ENCODE measurements around the gene ALKBH5.

DNA sequence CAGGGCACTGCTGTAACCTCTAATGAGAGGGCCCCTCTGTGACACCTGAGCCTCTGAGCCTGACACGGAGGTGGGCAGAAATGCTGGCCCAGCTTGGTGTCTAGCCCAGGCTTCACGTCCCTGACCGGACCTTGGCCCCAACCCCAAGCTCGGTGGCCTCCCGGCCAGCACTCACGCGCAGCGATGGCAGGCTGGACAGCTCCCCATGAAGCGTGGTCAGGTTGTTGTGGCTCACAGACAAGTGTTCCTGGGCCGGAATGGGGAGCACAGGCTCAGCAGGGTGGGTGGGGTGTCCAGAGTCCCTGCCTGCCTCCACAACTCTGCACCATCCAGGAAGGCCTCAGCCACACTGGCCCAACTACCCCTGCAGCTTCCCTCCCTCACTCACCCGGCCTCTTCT is 72.7 kb downstream of the ALKBH5 start:
- TF ChIP-seq ZNF274 (IDR thresholded peaks at IDR 0.05; ENCODE audit: low read depth, low read length): no peak
- TF ChIP-seq EZH2 (IDR thresholded peaks at IDR 0.05): no peak
- TF ChIP-seq, protein P1, sequence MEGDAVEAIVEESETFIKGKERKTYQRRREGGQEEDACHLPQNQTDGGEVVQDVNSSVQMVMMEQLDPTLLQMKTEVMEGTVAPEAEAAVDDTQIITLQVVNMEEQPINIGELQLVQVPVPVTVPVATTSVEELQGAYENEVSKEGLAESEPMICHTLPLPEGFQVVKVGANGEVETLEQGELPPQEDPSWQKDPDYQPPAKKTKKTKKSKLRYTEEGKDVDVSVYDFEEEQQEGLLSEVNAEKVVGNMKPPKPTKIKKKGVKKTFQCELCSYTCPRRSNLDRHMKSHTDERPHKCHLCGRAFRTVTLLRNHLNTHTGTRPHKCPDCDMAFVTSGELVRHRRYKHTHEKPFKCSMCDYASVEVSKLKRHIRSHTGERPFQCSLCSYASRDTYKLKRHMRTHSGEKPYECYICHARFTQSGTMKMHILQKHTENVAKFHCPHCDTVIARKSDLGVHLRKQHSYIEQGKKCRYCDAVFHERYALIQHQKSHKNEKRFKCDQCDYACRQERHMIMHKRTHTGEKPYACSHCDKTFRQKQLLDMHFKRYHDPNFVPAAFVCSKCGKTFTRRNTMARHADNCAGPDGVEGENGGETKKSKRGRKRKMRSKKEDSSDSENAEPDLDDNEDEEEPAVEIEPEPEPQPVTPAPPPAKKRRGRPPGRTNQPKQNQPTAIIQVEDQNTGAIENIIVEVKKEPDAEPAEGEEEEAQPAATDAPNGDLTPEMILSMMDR (IDR thresholded peaks at IDR 0.05 in 2 of 3, conservative IDR thresholded peaks at IDR 0.05 in 1 of 3; ENCODE audit: borderline replicate concordance in 1 of 3, insufficient read depth in 1 of 3, low read depth in 2 of 3, low read length in 2 of 3): no peak
- no peak for TF ChIP-seq EZH2phosphoT487 (IDR thresholded peaks at IDR 0.05; ENCODE audit: borderline replicate concordance)
- no peak for TF ChIP-seq POLR2A (IDR thresholded peaks at IDR 0.05; ENCODE audit: borderline replicate concordance, extremely low read depth, insufficient read depth, insufficient read length)
- TF ChIP-seq POLR2AphosphoS5 (IDR thresholded peaks at IDR 0.05; ENCODE audit: low read depth, low read length): no peak
- TF ChIP-seq, protein P2, sequence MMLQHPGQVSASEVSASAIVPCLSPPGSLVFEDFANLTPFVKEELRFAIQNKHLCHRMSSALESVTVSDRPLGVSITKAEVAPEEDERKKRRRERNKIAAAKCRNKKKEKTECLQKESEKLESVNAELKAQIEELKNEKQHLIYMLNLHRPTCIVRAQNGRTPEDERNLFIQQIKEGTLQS (IDR thresholded peaks at IDR 0.05): no peak
- no peak for TF ChIP-seq EGR1 (IDR thresholded peaks at IDR 0.05; ENCODE audit: low read depth)
- TF ChIP-seq, protein P3, sequence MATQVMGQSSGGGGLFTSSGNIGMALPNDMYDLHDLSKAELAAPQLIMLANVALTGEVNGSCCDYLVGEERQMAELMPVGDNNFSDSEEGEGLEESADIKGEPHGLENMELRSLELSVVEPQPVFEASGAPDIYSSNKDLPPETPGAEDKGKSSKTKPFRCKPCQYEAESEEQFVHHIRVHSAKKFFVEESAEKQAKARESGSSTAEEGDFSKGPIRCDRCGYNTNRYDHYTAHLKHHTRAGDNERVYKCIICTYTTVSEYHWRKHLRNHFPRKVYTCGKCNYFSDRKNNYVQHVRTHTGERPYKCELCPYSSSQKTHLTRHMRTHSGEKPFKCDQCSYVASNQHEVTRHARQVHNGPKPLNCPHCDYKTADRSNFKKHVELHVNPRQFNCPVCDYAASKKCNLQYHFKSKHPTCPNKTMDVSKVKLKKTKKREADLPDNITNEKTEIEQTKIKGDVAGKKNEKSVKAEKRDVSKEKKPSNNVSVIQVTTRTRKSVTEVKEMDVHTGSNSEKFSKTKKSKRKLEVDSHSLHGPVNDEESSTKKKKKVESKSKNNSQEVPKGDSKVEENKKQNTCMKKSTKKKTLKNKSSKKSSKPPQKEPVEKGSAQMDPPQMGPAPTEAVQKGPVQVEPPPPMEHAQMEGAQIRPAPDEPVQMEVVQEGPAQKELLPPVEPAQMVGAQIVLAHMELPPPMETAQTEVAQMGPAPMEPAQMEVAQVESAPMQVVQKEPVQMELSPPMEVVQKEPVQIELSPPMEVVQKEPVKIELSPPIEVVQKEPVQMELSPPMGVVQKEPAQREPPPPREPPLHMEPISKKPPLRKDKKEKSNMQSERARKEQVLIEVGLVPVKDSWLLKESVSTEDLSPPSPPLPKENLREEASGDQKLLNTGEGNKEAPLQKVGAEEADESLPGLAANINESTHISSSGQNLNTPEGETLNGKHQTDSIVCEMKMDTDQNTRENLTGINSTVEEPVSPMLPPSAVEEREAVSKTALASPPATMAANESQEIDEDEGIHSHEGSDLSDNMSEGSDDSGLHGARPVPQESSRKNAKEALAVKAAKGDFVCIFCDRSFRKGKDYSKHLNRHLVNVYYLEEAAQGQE (IDR thresholded peaks at IDR 0.05; ENCODE audit: low read depth): no peak
- TF ChIP-seq SP1 (IDR thresholded peaks at IDR 0.05; ENCODE audit: low read depth): no peak
- TF ChIP-seq, protein P4, sequence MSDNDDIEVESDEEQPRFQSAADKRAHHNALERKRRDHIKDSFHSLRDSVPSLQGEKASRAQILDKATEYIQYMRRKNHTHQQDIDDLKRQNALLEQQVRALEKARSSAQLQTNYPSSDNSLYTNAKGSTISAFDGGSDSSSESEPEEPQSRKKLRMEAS (IDR thresholded peaks at IDR 0.05): no peak
- TF ChIP-seq YY1 (IDR thresholded peaks at IDR 0.05; ENCODE audit: extremely low read depth, insufficient replicate concordance, low read depth, low read length): no peak
- TF ChIP-seq JUND (IDR thresholded peaks at IDR 0.05): no peak
